Fibroblast of skin of right quadriceps (primary cell): Measurements from ENCODE around the gene CABP1.
"Not testable (repeated sequence)": the region's sequence is repeated elsewhere in the genome, so short reads cannot be mapped to it uniquely, and the experiment has no call there.

Source experiments
- DNase-seq: peaks from one replicate; pipeline ENCODE4 v3.0.0-alpha.2; 2013

Gene CABP1

GRCh38 chr12:120639771-120640721 is at the start of gene CABP1:
TSS of gene CABP1 (plus strand) at chr12:120640626. CDS start at chr12:120640686, 60 bp downstream.
- DNase-seq: no peak

DNA sequence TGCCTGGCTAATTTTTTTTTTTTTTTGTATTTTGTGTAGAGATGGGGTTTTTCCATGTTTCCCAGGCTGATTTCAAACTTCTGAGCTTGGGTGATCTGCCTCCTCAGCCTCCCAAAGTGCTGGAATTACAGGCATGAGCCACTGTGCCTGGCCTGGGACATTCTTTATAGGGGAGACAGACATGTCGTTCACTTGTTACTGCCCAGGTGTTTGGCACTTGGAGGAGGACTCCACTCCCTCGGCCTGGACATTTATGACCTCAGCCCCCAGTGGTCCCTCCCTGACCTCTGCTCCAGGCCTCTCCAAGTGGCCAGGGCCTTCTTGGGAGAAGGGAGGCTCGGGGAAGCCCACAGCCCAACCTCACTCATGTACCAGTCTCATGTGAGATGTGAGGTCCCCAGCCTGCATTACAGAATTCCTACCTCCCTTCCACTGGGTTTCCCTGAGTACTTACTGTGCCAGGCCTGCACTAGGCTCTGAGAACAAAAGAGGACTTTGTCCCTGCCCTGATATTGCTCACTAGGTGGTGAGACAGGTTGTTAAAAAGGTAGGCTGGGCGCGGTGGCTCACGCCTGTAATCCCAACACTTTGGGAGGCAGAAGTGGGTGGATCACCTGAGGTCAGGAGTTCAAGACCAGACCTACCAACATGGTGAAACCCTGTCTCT is 49.6 kb upstream of the CABP1 start:
- no peak for DNase-seq

DNA sequence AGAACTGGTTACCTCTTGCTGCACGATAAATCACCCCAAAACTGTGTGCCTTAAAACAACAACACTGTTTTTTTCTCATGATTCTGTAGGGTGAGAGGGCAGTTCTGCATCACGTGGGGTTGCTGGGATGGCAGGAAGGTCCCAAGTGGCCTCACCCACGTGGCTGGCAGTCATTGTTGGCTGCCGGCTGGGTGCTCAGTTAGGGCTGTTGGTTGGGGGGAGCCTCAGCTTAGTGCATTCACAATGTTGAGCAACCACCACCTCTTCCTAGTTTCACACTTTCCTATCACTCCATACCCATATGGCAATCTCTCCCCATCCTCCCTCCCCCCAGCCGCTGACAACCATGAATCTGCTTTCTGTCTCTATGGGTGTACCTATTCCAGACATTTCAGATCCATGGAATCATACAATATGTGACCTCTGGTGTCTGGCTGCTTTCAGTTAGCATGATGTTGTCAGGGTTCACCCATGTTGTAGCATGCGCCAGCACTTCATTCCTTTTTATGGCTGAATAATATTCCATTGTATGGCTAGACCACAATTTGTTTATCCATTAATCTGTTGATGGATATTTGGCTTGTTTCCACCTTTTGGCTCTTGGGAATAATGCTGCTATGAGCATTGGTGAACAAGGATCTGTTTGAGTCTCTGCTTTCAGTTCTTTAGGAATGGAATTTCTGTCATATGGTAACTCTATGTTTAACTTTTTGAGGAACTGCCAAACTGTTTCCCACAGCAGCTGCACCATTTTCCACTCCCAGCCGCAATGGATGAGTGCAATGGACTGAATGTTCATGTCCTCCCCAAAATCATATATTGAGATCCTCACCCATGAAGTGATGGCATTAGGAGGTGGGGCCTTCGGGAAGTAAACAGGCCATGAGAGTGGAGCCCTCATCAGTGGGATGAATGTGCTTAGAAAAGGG is 48.0 kb upstream of the CABP1 start:
- no peak for DNase-seq

DNA sequence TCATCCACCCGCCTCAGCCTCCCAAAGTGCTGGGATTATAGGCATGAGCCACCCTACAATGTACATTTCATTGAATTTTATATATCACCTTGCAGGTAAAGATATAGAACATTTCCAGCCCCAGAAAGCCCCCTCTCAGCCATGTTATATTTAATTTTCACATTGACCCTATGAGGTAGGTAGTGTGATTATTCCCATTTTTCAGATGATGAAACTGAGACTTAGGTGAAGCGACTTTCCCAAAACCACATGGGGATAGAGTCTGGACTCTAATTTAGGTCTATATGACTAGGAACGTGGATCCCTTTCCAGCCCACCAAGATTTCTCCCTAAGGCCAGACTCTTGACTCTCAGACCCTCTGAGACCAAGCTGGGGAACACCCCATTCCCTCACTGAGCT is 43.5 kb upstream of the CABP1 start:
- DNase-seq: no peak

DNA sequence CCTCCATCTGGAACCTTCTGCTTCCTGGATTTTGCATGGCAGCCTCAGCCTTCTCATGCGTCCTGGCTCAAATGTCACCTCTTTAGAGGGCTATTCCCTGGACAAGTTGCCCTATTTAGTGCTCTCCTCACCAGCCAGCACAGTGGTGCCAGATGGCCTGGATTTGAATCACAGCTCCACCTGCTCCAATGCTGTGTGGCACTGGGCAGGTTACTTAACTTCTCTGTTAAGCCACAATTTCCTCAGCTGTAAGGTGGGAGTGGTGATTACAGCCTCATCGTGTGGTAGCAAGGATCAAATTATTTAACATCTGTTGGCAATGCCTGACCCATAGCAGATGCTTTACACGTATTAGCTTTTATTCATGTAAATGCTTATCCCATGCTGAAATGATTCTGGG is 42.6 kb upstream of the CABP1 start:
- DNase-seq: no peak

GRCh38 chr12:120598674-120599463 is 41.6 kb upstream of the CABP1 start:
- no peak for DNase-seq

GRCh38 chr12:120599672-120600552 is 40.5 kb upstream of the CABP1 start:
- no peak for DNase-seq

DNA sequence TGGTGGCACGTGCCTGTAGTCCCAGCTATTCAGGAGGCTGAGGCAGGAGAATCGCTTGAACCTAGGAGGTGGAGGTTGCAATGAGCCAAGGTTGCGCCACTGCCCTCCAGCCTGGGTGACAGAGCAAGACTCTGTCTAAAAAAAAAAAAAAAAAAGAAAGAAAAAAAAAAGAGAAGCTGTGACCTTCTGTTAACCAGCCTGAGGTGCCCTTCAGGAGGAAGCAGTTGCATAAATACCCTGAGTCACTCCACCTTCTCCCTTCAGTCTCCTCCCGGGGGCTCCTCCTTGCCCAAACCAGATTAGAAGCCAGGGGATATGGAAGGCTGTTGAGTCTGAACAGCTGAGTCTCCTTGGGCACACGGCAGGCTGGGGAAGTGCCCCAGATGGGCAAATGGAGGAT is 38.0 kb upstream of the CABP1 start:
- DNase-seq: not testable (repeated sequence)

- DNase-seq: no peak
Observed at GRCh38 chr12:120610560-120610959, 29.9 kb upstream of the CABP1 start.

- DNase-seq: not testable (repeated sequence)
Observed at GRCh38 chr12:120611534-120611933, 28.9 kb upstream of the CABP1 start.

DNA sequence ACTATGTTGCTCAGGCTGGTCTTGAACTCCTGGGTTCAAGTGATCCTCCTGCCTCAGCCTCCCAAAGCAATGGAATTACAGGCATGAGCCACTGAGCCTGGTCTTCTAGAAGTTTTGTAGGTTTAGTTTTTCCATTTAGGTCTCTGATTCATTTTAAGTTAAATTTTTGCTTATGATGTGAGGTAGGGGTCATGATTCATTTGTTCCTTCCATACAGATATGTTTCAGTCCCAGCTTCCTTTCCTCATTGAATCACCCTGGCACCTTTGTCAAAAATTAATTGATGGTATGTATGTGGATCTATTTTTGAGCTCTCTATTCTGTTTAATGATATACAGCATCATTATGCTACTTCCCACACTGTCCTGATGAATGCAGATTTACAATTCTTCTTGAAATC is 25.6 kb upstream of the CABP1 start:
- DNase-seq: no peak

DNA sequence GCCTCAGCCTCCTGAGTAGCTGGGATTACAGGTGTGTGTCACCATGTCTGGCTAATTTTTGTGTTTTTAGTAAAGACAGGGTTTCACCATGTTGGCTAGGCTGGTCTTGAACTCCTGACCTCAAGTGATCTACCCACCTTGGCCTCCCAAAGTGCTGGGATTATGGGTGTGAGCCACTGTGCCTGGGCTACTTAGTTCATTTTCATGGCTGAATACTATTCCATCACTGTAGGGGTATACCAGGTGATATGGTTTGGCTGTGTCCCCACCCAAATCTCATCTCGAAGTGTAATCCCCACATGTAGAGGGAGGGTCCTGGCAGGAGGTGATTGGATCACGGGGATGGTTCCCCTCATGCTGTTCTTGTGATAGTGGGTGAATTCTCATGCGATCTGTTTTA is 23.2 kb upstream of the CABP1 start:
- not testable (repeated sequence) for DNase-seq

DNA sequence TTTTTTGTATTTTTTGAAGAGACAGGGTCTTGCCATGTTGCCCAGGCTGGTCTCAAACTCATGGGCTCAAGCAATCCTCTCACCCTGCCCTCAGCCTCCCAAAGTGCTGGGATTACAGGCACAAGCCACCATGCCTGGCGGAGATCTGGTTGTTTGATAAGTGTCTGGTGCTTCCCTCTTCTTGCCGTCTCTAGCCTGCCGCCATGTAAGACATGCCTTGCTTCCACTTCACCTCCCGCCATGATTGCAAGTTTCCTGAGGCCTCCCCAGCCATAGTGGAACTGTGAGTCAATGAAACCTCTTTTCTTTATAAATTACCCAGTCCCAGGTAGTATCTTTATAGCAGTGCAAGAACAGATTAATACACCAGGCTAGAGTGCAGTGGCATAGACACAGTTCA is 22.7 kb upstream of the CABP1 start:
- not testable (repeated sequence) for DNase-seq

DNA sequence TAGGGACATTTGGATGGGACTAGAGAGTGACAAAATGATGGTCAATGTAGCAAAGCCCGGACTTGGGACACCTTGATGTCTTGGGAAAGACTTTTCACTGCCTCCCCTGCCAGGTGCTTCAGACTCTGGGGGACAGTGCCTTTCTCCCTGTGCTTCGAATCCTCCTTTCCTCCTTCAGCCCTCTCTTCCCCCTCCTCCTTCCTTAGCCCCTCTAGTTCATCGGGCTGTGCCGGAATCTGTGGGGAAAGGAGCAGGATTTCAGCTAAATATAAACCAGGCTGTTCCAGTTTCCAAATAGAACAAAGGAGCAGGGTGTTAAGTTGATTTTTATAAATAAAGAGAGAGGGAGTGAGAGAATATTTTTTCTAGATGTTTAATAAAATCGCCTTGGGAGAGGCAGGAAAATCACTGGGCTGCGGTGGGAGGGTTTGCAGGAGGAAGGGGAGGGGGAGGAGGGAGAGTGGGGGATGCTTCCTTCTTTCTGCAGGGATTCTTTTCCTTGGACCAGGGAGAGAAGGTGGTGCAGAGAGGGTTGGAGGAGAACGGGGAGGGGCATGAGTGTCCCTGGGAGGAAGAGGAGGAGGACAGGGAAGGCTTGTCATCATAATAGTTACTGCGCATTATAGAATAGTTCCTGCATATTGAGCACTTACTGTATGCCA is 21.3 kb upstream of the CABP1 start:
- DNase-seq: no peak

GRCh38 chr12:120620624-120621023 is 19.8 kb upstream of the CABP1 start:
- no peak for DNase-seq

GRCh38 chr12:120625557-120626419 is 14.6 kb upstream of the CABP1 start:
- DNase-seq: no peak

- DNase-seq: no peak
Observed at GRCh38 chr12:120628919-120629318, 11.5 kb upstream of the CABP1 start.

DNA sequence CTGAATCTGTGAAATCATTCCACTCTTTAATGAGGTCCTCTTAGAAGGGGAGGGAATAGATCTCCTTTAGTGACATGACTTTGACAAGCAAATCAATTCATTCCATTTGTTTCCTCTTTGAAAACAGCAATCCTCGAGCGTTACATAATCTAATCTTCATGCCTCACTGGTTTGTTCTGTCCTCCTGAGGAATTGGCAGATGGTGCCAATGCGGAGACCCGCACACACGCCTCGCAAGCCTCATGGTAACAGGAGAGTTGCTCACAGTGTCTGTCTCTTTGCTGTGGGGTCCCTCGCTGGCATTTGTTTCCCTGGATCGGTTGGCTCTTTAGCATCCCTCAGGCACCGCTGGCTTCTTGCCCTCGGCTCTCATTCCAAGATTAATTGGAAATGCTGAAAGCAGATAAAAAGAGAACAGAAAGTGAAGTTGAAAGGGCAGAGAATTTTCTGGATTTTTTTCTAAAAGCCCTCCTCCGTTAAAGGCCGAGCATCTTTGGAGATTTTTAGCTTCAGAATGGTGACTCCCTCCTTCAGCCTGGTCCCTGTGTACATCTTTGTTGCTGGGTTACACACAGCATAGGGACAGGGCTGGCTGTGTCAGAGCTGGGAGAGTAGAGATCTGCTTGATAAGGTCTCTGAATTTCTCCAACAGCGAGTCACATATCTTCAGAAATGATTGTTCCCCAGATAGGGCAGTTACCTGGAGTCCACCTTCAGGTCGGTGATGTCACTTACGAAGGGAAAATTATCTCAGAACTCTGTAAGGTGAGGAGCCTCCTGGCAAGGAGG is 10.1 kb upstream of the CABP1 start:
- no peak for DNase-seq

DNA sequence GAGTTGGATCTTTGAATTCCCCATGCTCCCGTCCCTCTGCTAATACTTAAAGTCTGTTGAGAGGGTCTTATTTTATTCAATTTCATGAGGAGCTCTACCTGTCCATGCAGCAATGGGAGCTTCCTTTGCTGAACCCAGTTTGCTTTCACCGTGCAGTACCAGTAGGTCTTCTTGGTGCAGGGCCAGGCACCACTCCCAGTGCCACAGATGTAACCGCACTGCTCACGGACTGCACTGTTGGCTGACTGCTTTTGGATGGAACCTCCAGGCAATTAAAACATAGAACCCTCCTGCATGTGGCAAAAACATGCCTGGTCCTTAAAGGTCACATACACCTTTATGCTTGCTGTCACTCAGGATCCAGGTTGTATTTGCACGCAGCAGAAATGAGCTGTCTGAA is 9.3 kb upstream of the CABP1 start:
- no peak for DNase-seq
